GM20000 (cell line): ENCODE measurements around the gene ATP5PF.

ENCODE experiments used
- DNase-seq: peaks from one replicate; pipeline ENCODE4 v3.0.0; 2012; ENCODE audit warnings: low spot score
- TF ChIP-seq, protein P1 (sequence below): IDR thresholded peaks from 2 replicates; pipeline ENCODE4 v1.5.1; 2012; ENCODE audit warnings: mild to moderate bottlenecking, control low read depth; ENCODE audit errors: extremely low read depth, missing control alignments

ATP5PF gene

DNA sequence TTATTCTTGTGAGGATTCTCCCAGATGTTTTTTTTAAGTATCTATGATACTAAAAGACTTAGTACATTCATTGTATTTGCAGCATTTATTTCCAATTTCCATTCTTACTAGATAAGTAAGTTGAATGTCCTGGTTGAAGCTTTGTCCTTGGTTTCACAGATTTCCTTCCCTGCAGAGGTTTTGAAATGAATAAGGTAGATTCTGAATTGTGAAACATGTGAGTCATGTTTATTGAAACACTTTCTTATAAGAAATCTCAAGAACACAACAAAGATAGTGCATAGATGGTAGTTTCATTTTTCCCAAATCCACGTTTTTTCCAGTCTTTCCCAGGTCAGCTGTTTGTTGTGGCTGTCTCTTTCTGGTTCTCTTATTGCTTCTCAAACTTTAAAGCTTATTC is 24.9 kb upstream of the ATP5PF start:
- DNase-seq = no peak
- TF ChIP-seq, protein P1, sequence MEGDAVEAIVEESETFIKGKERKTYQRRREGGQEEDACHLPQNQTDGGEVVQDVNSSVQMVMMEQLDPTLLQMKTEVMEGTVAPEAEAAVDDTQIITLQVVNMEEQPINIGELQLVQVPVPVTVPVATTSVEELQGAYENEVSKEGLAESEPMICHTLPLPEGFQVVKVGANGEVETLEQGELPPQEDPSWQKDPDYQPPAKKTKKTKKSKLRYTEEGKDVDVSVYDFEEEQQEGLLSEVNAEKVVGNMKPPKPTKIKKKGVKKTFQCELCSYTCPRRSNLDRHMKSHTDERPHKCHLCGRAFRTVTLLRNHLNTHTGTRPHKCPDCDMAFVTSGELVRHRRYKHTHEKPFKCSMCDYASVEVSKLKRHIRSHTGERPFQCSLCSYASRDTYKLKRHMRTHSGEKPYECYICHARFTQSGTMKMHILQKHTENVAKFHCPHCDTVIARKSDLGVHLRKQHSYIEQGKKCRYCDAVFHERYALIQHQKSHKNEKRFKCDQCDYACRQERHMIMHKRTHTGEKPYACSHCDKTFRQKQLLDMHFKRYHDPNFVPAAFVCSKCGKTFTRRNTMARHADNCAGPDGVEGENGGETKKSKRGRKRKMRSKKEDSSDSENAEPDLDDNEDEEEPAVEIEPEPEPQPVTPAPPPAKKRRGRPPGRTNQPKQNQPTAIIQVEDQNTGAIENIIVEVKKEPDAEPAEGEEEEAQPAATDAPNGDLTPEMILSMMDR = no peak

DNA sequence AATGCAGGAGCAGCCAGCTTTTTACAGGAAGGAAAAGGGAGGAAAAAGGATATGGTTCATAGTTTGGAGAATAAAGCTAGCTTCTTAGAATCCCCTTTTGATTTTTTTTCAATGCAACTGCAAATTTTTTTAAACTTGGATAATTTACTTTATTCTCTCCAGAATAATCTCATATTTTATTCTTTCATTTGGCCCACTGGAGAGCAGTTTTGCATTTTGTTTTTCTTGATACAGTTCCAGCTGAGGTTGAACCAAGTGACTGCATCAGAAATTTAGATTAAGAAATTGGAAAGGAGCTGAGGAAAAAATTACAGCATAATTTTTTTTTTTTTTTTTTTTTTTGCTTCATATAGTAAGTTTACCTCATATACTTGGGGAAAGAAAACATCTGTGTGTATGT is 22.8 kb upstream of the ATP5PF start:
- TF ChIP-seq, protein P1 = no peak
- no peak for DNase-seq

DNA sequence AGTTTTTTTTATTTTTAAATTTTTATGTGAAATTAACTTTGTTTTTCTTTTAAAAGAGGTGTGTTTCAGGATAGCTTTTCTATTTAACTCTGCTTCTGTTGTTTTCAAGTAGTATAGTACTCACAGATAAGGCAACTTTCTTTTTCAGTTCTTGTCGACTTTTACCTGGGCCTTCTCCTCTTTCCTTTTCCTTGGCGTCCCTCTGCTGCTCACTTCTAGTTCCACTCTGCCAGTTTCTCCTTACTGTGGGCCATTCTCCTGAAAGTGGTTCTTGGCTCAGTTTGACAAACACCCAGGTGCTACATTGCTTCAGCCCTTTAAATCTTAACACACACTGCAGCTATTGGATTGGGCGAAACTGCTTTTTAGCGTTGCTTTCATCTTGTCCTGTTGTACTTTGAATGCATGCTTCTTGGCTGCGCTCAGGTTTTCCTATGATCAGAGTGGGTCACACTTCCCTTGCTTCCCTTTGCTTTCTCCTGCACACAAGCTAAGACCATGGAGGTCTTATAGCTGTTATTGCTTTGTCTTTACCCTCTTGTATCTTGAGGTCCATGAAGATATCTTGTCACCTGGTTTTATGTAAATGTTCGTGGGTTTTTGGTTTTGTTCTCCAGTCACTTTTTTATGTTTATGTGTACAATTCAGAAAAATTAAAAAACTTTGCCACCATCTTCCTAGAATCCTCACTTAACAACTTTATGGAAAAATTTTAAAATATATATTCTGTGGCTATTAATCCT is 21.7 kb upstream of the ATP5PF start:
- TF ChIP-seq, protein P1 = no peak
- DNase-seq = no peak

DNA sequence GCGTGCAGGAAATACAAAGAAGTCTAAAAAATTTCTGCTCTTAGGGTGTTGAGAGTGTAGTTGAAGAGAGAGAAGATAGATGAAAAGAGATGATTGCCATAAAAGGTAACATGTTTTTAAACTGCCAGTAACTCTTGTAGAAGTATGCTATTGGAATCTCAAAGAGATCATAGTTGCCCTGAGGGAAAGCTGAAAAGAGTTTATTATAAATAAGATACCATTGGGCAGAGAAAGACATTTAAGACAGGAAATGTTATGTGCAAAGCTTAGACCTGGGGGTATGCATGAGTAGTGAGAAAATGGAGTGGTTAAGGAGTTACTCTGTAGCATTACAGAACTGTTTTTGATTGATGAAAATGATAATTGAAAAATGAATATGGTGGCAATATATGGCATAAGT is 17.7 kb upstream of the ATP5PF start:
- TF ChIP-seq, protein P1 = no peak
- no peak for DNase-seq

DNA sequence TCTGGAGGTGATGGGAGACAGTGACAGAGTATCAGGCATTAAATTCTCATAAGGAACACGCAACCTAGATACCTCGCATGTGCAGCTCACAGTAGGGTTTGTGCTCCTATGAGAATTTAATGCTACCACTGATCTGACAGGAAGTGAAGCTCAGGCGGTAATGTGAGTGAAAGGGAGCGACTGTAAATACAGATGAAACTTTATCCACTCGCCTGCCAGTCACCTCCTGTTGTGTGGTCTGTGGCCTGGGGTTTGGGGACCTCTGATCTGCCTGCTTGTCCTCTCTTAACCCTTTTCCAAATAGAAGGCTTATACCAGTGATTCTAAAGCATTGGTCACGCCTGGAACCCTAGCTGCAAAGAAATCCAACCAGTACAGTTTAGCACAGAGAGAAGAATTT is 15.4 kb upstream of the ATP5PF start:
- DNase-seq = no peak
- TF ChIP-seq, protein P1 = no peak

DNA sequence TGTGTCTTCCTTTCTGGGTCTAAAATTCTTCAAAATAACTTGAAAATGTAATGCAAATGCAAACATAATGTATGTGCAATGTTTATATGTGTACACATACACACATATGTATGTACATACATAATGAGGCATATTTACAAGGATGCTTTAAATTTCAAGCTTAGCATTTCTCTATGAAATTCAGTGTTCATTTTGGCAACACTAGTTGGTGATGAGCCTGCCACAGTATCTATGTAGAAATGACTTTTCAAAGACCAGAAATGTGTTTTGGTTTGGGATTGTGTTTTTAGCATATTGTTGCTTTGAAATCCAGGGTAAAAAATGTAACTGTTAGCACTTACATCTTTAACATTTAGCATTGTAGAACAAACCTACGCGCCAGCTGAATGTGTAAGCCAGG is 10.2 kb upstream of the ATP5PF start:
- TF ChIP-seq, protein P1 = no peak
- no peak for DNase-seq

DNA sequence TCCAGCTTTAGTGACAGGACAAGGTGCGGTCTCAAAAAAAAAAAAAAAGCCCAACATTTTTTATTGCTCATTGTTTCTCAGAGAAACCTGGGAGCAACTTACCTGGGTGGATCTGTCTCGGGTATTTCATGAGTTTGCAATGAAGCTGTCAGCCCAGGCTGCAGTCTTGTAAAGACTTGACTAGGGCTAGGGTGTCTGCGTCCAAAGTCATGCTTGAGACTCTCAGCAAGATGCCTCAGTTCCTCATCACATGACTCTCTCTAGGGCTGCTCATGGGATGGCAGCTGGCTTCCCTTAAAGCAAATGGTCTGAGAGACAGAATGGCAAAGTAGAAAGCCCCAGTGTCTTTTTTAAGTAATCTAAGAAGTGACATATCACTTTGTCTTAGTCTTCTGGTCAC is 8.2 kb upstream of the ATP5PF start:
- TF ChIP-seq, protein P1 = no peak

More for the DNA sequence above, 8.2 kb upstream of the ATP5PF start:
- no peak for DNase-seq
